Neural progenitor cell (in vitro differentiated cells): ENCODE measurements around the gene DHX29. TPM values are rescaled to one million over a fixed set of nuclear protein-coding genes. Genes with fewer than 3 reads are reported as not detected.

Source experiments
- DNase-seq: peaks from one replicate; pipeline ENCODE4 v3.0.0-alpha.2; 2016; ENCODE audit warnings: low spot score
- H2AFZ ChIP-seq: fragments of 200-600 bp; sonication (generic); replicated peaks from 2 replicates; pipeline ENCODE4 v1.6.1; 2016; ENCODE audit warnings: antibody characterized with exemption
- H3F3A ChIP-seq: fragments of 200-600 bp; sonication (generic); 2 replicates; pipeline ENCODE4 v1.6.1; 2016; ENCODE audit warnings: antibody characterized with exemption, low read depth
- H3K27ac ChIP-seq: fragments of 200-600 bp; sonication (generic); 2 replicates; pipeline ENCODE4 v1.5.1; 2016; ENCODE audit warnings: mild to moderate bottlenecking
- H3K27me3 ChIP-seq: fragments of 200-600 bp; sonication (generic); 2 replicates; pipeline ENCODE4 v1.6.1; 2016; ENCODE audit warnings: mild to moderate bottlenecking, moderate library complexity
- H3K36me3 ChIP-seq: fragments of 200-600 bp; sonication (generic); 2 replicates; pipeline ENCODE4 v1.5.1; 2016
- H3K4me1 ChIP-seq: fragments of 200-600 bp; sonication (generic); 2 replicates; pipeline ENCODE4 v1.6.1; 2016; ENCODE audit warnings: mixed run types
- H3K4me2 ChIP-seq: fragments of 200-600 bp; sonication (generic); 2 replicates; pipeline ENCODE4 v1.6.1; 2016
- H3K4me3 ChIP-seq: fragments of 200-600 bp; sonication (generic); 2 replicates; pipeline ENCODE4 v1.5.1; 2016
- H3K79me2 ChIP-seq: fragments of 200-600 bp; sonication (generic); 2 replicates; pipeline ENCODE4 v1.6.1; 2016; ENCODE audit warnings: low read depth
- H3K9ac ChIP-seq: fragments of 200-600 bp; sonication (generic); 2 replicates; pipeline ENCODE4 v1.6.1; 2016
- H3K9me3 ChIP-seq: fragments of 200-600 bp; sonication (generic); 2 replicates; pipeline ENCODE4 v1.5.1; 2016; ENCODE audit warnings: low read depth
- H4K20me1 ChIP-seq: fragments of 200-600 bp; sonication (generic); 2 replicates; pipeline ENCODE4 v1.6.1; 2016; ENCODE audit warnings: low read depth
- H3K27ac Mint-ChIP-seq: 3 replicates; pipeline ENCODE4 v1.8.0; 2021; ENCODE audit warnings: mixed read lengths
- H3K27me3 Mint-ChIP-seq: 2 replicates; pipeline ENCODE4 v1.8.0; 2022; ENCODE audit warnings: low read depth, mild to moderate bottlenecking, inconsistent platforms, moderate library complexity, mixed read lengths; ENCODE audit not compliant: insufficient read depth
- H3K36me3 Mint-ChIP-seq: 3 replicates; pipeline ENCODE4 v1.8.0; 2021; ENCODE audit warnings: mixed read lengths
- H3K4me1 Mint-ChIP-seq: 3 replicates; pipeline ENCODE4 v1.8.0; 2021; ENCODE audit warnings: mixed read lengths
- H3K4me3 Mint-ChIP-seq: 3 replicates; pipeline ENCODE4 v1.8.0; 2021; ENCODE audit warnings: mild to moderate bottlenecking, moderate library complexity, mixed read lengths
- H3K9me3 Mint-ChIP-seq: 3 replicates; pipeline ENCODE4 v1.8.0; 2020; ENCODE audit warnings: mixed read lengths
- CTCF ChIP-seq: fragments of 200-600 bp; sonication (generic); IDR thresholded peaks from 2 replicates; pipeline ENCODE4 v1.5.1; 2017; ENCODE audit warnings: antibody characterized with exemption, mild to moderate bottlenecking
- EZH2 ChIP-seq: fragments of 200-600 bp; sonication (generic); IDR thresholded peaks from 2 replicates; pipeline ENCODE4 v1.6.1; 2017; ENCODE audit warnings: antibody characterized with exemption, mild to moderate bottlenecking, moderate library complexity
- EZH2phosphoT487 ChIP-seq: fragments of 200-600 bp; sonication (generic); IDR thresholded peaks from 2 replicates; pipeline ENCODE4 v1.6.1; 2017; ENCODE audit warnings: antibody characterized with exemption
- total RNA-seq: library from RNA; depleted of rRNA; stranded (reverse); fragments of >200 nt; gene quantifications from 2 replicates; pipeline ENCODE4 v1.2.3, GENCODE V29; 2015; ENCODE audit warnings: low replicate concordance

DHX29 gene
- total RNA-seq, 1 donor from 2014 or later = 44.0 TPM

DNA sequence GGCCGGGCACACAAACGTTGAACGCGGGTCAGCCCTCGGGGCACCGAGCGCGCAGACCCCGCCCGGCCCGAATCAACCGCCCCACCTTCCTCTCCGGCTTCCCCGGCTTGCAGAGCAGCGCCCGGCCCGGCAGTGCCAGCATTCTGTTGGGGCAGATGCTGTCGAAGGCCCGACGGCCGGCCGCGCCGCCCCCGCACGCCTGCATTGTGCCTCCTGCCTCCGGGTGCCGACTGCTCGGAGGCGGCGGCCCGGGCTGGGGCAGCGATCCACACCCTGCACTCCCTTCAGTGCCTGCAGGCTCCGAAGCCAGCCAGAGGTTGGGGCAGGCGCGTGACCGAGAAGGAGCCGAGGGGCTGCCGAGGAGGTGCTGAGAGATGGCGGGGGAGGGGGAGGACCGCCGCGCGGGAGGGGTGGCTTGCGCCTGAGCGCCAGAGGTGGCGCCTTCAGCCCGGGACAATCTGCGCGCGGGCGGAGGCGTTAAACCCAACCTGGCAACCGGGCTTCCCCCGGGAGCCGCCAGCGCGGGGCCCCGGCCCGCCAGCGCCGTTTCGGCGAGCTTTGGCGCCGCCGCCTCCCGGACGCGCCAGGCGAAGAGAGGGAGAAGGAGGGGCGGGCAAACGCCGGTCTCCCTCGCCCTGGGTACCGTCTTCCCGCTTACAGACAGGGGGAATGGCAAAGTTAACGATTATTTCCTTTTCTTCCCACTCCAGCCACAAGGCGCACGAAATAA lies 80.4 kb downstream of the DHX29 start, which contains the start of gene MCIDAS:
TSS of gene MCIDAS (minus strand) at position 382 of the 730 bp plus-strand sequence. CDS start at position 205, 177 bp downstream.
- H3K4me1 Mint-ChIP-seq = peaks cover 35% of the 10 kb centered on the region
- Histone ChIP-seq H3K4me2 (peak within 1 kb of the TSS; percentile 92), H3K4me3 (peak within 1 kb of the TSS; percentile 49), H3K79me2 (no peaks in the 10 kb centered on the region), H3K9ac (no peak within 1 kb of the TSS), H3K27ac (no peak within 1 kb of the TSS), H3K4me1 (peaks cover 18% of the 10 kb centered on the region), H3K27me3 (peaks cover 100% of the 10 kb centered on the region), H4K20me1 (peaks cover 89% of the 10 kb centered on the region), H3K36me3 (no peaks in the 10 kb centered on the region), H2AFZ (peak within 1 kb of the TSS; percentile 80), H3K9me3 (no peaks in the 10 kb centered on the region), H3F3A (peaks cover 19% of the 10 kb centered on the region)
- H3K27me3 Mint-ChIP-seq = peaks cover 87% of the 10 kb centered on the region
- H3K36me3 Mint-ChIP-seq = no peaks in the 10 kb centered on the region
- TF ChIP-seq EZH2 = peak; percentile 94
- TF ChIP-seq EZH2phosphoT487 = peak; percentile 87
- TF ChIP-seq CTCF = peak; percentile 48
- peaks cover 4% of the 10 kb centered on the region for H3K9me3 Mint-ChIP-seq
- H3K4me3 Mint-ChIP-seq = peak within 1 kb of the TSS; percentile 84
- peak; percentile 93 for DNase-seq
- H3K27ac Mint-ChIP-seq = no peak within 1 kb of the TSS

DNA sequence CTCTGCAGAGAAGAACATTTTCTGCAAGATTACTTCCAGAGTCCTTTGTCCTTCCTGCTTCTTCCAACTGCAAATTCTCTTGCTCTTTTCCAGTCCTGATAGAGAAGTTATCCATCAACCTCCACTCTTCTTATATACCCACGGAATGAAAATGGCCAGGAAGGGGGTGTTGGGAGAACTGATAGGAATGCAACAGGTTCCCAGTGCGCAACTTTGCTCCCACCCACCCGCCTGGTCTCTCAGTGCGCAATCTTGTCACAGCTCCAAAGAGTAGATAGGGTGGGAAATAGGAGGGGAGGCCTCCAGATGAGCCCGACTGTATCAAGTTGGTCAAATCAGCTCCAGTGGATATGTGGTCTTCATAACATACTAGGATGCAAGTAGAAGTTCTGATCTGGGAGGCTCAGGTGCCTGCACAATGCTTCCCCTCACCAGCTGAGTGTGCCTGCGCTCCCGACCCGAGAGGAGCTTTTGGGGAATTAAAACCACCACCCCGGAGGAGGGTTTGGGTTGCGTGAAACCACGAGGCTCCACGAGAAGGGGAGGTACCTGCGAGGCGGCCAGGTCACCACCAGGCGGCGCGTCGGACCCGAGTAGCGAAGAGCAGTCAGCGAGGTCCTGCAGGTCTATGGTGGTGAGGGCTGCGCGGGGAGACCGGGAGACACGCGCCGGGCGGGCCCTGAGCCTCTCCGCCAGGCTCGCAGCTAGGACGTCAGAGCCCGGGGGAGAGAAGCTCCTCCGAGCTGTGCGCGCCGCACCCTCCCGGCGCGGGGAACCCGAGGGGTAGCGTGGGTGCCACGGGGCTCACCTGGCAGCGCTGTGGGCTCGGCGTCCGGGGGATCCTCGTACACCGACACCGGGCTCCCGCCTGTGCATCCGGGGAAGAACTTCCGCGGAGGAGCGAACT lies 81.2 kb downstream of the DHX29 start:
- H3K79me2 ChIP-seq = no peaks in the 10 kb centered on the region
- Mint-ChIP-seq H3K4me1 (peaks cover 29% of the 10 kb centered on the region), H3K4me3 (peak overlapping the region; percentile 79), H3K27ac (no peak overlapping the region), H3K36me3 (no peaks in the 10 kb centered on the region), H3K27me3 (peaks cover 87% of the 10 kb centered on the region), H3K9me3 (peaks cover 6% of the 10 kb centered on the region)
- H3K27me3 ChIP-seq = peaks cover 100% of the 10 kb centered on the region
- no peak overlapping the region for H3K9ac ChIP-seq
- peak overlapping the region; percentile 92 for H3K4me2 ChIP-seq
- H3K27ac ChIP-seq = no peak overlapping the region
- DNase-seq = peak; percentile 91
- H3K4me3 ChIP-seq = peak overlapping the region; percentile 49
- peaks cover 88% of the 10 kb centered on the region for H4K20me1 ChIP-seq
- no peaks in the 10 kb centered on the region for H3K9me3 ChIP-seq
- peak overlapping the region; percentile 80 for H2AFZ ChIP-seq
- H3K4me1 ChIP-seq = peaks cover 10% of the 10 kb centered on the region
- TF ChIP-seq EZH2phosphoT487 = no peak
- TF ChIP-seq EZH2 = no peak
- peak; percentile 87 for TF ChIP-seq CTCF
- H3K36me3 ChIP-seq = no peaks in the 10 kb centered on the region
- peaks cover 15% of the 10 kb centered on the region for H3F3A ChIP-seq

DNA sequence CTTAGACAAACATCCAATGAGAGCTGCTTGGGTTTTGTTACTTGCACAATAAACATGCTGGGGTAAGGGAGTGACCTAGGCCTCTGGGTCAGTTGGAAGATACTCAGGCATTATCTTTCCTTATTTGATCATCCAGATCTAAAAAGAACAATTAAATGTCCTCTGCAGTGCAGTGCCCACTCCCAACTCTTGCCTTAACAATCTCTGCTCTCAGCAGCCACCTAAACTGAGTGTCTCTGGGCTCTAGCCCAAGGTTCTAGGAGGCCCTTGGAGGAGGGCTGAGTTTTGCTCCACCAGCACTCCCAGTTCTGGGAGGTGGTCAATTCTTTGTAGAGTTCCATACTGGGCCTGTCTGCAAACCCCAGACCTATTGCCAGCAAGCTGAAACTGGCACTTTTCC lies 82.1 kb downstream of the DHX29 start:
- no peak for TF ChIP-seq EZH2
- TF ChIP-seq EZH2phosphoT487 = no peak
- no peak for TF ChIP-seq CTCF
- Histone ChIP-seq H3K4me2 (no peak overlapping the region), H3K36me3 (no peaks in the 10 kb centered on the region), H4K20me1 (peaks cover 85% of the 10 kb centered on the region), H3K27me3 (peaks cover 100% of the 10 kb centered on the region), H3K4me1 (peaks cover 7% of the 10 kb centered on the region), H3K79me2 (no peaks in the 10 kb centered on the region), H2AFZ (no peak overlapping the region), H3K27ac (no peak overlapping the region), H3K9ac (no peak overlapping the region), H3K4me3 (no peak overlapping the region), H3F3A (peaks cover 15% of the 10 kb centered on the region), H3K9me3 (no peaks in the 10 kb centered on the region)
- Mint-ChIP-seq H3K36me3 (no peaks in the 10 kb centered on the region), H3K4me3 (no peak overlapping the region), H3K27me3 (peaks cover 87% of the 10 kb centered on the region), H3K9me3 (peaks cover 6% of the 10 kb centered on the region), H3K4me1 (peaks cover 24% of the 10 kb centered on the region), H3K27ac (no peak overlapping the region)
- no peak for DNase-seq
